HG02571 (cell line): ENCODE data around the gene ITGA3.
A peak's percentile ranks its signal among the peaks of the same experiment; 100 is the strongest.

Experiments
- ATAC-seq: cut with Tn5 transposase; IDR thresholded peaks from one replicate; pipeline ENCODE4 v1.9.1; 2021; ENCODE audit warnings: mild to moderate bottlenecking, moderate library complexity; ENCODE audit not compliant: unreplicated experiment

Gene ITGA3

GRCh38 chr17:50066995-50067394, 11.1 kb downstream of the ITGA3 start:
- no peak for ATAC-seq

DNA sequence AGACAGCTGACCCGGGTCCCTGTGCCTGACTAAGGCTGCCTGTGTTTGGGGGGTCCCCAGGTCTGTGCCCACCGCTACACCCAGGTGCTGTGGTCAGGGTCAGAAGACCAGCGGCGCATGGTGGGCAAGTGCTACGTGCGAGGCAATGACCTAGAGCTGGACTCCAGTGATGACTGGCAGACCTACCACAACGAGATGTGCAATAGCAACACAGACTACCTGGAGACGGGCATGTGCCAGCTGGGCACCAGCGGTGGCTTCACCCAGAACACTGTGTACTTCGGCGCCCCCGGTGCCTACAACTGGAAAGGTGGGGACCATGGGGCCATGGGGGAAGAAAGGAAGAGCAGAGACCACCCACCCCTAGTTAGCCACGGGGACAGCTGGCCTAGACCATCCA, 12.1 kb downstream of the ITGA3 start:
- no peak for ATAC-seq

DNA sequence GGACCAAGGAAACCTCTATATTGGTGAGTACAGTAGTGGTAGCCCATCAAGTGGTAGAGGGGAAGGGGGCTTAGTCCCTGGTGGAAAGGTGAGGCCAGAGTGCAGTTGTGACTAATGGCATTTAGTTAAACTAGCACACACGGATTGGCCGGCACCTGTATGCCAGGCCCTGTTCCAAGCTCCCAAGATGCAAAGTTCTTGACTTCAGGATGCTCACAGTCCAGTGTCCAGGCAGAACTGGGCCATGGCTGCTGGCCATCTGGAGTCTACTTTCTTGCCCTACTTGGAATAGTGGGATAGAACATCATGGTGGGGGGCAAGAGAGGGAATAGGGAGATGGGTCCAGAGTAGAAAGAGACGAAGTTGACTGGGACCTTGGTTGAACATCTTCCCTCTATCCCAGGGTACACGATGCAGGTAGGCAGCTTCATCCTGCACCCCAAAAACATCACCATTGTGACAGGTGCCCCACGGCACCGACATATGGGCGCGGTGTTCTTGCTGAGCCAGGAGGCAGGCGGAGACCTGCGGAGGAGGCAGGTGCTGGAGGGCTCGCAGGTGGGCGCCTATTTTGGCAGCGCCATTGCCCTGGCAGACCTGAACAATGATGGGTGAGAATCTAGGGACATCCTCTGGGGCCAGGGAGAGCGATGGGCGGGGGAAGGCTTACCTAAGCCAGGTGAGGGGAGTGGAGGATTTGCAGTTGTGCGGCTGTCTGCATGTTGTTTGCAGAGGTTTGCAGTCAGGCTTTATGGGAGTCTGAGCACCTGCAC, 15.2 kb downstream of the ITGA3 start:
- ATAC-seq: no peak

DNA sequence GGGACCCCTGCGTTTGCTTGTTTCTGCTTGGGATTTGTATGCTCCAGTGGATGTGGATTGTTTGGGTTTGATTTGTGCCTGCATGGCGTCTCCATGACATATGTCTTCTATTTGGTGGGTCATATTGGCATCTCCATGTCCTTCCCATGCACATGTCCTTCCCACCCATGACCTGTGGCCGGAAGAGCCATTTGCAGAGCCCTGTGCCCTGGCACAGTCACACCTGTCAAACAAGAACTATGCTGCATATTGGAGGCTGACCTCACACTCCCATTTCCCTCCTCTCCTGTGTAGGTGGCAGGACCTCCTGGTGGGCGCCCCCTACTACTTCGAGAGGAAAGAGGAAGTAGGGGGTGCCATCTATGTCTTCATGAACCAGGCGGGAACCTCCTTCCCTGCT, 15.8 kb downstream of the ITGA3 start:
- ATAC-seq: no peak

GRCh38 chr17:50072130-50072529, 16.2 kb downstream of the ITGA3 start:
- no peak for ATAC-seq

GRCh38 chr17:50072925-50073324, 17.0 kb downstream of the ITGA3 start:
- ATAC-seq: no peak

GRCh38 chr17:50074227-50074626, 18.3 kb downstream of the ITGA3 start:
- ATAC-seq: no peak

GRCh38 chr17:50075446-50076032, 19.6 kb downstream of the ITGA3 start:
- no peak for ATAC-seq

GRCh38 chr17:50076221-50076590, 20.3 kb downstream of the ITGA3 start:
- no peak for ATAC-seq

- no peak for ATAC-seq
Measured at GRCh38 chr17:50076591-50077235, 20.8 kb downstream of the ITGA3 start.

DNA sequence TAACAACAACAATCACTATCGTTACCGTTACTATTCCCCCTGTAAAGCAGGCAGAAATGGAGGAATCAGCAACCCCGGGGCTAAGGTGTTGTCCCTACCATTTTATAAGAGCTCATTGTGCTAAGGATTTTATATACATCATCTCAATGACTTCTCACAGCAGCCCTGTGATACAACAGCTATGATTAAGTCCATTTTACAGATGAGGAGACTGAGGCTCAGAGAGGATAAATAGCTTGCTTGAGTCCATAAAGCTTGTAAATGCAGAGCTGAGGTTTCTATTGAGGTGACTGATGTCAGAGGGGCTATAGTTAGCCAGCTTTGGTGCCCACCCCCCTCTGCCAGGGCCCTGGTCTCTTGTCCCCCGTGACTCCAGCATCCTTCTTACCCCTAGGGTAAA, 22.5 kb downstream of the ITGA3 start:
- ATAC-seq: no peak

- ATAC-seq: no peak
Measured at GRCh38 chr17:50079334-50080095, 23.6 kb downstream of the ITGA3 start.

- ATAC-seq: no peak
Measured at GRCh38 chr17:50080096-50080480, 24.2 kb downstream of the ITGA3 start.

GRCh38 chr17:50080827-50081226, 24.9 kb downstream of the ITGA3 start:
- ATAC-seq: no peak

DNA sequence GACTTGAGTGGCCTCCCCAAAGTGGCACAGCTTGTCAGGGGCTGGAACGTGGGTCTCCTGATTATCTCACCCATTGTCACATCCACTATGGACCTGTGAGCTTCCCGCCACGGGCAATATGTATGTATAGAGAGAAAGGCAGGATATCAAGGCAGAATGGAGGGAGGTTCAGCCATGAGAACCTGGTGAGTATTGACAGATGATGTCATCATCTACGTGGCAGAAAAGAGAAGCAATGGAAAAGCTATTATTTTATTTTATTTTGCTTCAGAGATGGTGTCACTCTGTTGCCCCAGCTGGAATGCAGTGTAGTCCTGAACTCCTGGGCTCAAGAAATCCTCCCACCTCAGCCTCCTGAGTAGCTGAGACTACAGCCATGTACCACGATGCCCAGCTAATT, 25.8 kb downstream of the ITGA3 start:
- no peak for ATAC-seq

DNA sequence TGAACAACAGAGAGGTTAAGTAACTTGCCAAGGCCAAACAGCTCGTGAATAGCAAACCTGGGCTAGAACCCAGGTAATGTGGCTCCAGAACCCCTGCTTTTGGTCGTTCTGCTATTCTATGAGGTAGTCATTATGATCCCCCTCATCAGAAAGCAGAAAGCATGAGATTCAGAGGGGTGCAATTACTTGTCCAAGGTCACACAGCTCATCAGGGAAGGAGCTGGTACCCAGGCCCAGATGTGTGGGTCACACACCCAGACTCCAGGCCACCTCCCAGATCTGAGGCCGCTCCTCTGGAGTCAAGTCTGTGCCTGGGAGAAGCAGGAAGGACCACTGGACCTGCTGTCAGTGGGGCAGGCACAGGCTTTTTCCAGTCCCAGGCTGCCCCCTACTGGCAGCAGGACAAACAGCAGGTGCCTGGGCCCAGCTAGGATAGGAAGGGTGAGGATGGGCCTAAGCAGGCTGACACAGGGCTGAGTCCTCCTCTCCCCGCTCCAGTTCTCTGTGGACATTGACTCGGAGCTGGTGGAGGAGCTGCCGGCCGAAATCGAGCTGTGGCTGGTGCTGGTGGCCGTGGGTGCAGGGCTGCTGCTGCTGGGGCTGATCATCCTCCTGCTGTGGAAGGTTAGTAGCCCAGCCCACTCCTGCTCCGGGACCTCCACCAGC, 31.5 kb downstream of the ITGA3 start:
- peak; percentile 59 for ATAC-seq

DNA sequence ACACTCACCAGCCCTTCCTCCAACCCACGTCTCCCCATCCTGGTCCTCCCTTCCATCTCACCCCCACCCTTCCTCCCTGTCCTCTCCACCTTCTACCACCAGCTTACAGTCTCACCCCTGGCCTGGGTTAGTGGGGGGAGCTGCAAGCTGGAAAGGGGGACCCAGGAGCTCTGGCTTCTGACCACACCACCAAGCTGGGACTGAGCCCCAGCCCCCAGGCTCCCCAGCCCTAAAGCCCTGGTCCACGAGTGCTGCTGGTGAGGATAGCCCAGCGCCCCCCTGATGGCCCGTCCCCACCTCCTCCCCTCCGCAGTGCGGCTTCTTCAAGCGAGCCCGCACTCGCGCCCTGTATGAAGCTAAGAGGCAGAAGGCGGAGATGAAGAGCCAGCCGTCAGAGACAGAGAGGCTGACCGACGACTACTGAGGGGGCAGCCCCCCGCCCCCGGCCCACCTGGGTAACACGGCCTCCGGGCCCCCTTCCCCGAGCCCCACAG, 32.0 kb downstream of the ITGA3 start:
- ATAC-seq: no peak

- no peak for ATAC-seq
Measured at GRCh38 chr17:50088952-50089825, 33.3 kb downstream of the ITGA3 start.

DNA sequence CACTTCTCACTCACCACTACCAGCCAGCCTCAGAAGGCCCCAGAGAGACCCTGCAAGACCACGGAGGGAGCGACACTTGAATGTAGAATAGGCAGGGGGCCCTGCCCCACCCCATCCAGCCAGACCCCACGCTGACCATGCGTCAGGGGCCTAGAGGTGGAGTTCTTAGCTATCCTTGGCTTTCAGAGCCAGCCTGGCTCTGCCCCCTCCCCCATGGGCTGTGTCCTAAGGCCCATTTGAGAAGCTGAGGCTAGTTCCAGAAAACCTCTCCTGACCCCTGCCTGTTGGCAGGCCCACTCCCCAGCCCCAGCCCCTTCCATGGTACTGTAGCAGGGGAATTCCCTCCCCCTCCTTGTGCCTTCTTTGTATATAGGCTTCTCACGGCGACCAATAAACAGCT, 34.2 kb downstream of the ITGA3 start:
- no peak for ATAC-seq
